KBM-7 (cell line): Measurements from ENCODE around the gene CSTF2T.
"Not testable (repeated sequence)": the region's sequence is repeated elsewhere in the genome, so short reads cannot be mapped to it uniquely, and the experiment has no call there.

Experiments
- DNase-seq: peaks from one replicate; pipeline ENCODE4 v3.0.0-alpha.2; 2015
- in situ Hi-C: fragments of 300-500 bp; cut with MboI; formaldehyde crosslinking; loops from 2 replicates; pipeline ENCODE4 v1.14.3; 2020; ENCODE audit warnings: low sequenced_read_pairs, low pct_unique_long_range_greater_than_20kb, mixed read lengths

Gene CSTF2T

DNA sequence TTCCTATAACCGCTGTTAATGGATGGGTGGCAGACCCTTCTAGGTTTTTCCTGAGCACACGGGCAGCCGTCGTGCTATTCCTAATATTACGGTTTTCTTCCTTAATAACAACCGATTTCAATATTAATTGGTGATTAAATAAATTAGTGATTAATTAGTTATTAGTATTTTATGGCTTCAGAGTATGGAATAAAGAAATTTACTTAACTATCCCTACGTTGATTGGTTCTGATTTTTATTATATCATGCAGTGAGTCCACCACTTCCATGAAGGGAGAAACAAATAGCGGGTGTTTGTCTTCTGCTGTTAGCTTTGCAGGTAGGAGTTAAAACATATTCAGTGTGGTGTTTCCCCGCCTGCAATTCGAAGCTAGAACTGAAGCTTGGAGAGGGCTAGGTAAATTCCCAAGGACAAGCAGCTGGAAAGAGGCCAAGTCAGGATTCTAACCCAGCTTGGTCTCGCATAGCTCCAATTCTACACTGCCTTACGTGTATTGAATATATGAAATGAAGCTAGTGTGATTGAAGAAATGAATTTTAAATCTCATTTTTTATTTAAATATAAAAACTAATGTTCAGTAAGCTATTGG is 928 bp upstream of the CSTF2T start:
- DNase-seq = no peak
- in situ Hi-C loops = no loop called here

DNA sequence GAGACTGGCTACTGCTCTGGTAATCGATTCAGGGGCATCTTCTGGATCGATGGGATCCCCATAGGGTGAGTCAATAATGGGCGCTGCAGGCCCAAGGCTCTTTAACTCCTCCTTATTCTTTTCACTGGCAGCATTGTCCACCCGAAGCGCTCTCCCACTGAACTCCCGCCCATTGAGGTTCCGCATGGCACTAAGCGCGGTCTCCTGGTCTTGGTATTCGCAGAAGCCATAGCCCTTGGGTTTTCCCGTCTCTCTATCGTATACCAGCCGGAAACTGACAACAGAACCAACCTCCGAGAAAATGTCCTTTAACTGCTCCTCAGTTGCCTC is 285 bp downstream of the CSTF2T start:
- DNase-seq = no peak

DNA sequence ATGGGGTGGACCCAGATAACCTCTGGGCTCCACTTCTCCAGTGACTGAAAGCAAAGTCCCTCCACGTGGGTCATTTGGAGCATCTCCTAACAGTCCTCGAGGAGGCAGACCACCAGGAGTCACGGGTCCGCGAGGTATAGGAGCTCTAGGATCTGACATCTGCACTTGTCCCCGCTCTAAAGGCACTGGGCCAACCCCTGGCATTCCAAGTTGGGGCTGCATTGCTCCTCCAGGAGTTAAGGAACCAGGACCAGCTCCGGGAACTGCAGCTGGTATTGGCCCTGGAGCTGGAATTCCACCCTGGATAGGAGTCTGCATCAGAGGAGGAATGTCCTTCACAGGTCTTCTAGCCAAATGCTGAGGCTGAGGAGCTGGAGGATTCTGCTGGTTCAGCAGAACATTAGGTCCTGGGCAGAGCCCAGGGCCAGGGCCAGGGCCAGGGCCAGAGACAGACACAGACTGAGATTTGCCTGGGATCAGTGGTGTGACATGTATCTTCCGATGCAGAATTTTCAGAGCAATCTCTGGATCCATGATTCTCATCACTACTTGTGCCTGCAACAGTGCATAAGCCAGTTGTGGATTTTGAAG is 827 bp downstream of the CSTF2T start:
- in situ Hi-C loops = no loop called here
- DNase-seq = no peak

More for the DNA sequence above, 285 bp downstream of the CSTF2T start:
- in situ Hi-C loops = no loop called here

DNA sequence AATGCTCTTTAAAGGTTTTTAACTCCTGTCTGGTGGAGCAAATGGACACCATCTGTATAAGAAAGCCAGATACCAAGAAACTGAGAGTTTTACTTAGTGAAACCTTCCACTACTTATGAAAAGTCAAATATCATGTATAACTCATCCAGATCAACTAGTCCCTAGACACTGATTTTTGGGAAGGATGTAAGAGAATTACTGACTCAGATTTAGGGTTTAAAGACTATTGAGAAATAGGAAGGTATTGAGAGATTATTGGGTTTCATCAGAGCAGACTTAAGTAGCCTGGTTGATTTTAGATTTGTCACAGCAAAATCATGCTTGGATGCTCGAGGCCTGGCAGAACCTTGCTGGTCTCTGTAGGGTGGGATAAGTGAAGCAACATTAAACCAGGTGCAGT is 3.1 kb downstream of the CSTF2T start:
- in situ Hi-C loops = no loop called here
- DNase-seq = no peak

DNA sequence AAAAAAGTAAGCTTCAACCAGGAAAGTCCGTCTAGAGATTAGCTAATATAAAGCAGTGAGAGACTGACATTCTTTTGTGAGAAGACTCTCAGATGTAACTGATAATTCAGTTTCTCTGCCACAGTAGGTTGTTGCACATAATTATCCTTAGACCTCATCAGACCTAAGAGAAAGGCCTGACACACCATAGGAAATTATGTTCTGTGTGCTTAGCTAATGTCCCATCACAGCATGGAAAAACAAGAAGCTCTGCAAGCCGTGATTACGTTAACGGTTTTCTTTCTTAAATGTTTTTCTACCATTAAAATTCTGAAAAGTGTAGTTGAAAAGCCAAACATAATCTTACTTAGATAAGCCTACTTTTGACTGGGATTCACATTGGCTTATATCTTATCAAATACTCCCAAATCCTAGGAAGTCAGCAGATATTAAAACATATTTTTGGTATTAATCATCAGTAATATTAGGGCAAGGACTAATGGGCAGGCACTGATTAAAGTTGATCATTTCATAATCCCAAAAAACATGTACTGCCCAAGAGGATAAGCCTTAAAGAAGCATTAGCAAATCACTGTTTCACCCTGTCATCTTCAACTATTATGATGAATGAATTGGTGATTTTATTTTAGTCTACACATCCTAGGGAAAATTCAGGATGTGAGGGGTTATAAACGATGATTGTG is 5.2 kb downstream of the CSTF2T start:
- in situ Hi-C loops = no loop called here
- no peak for DNase-seq

DNA sequence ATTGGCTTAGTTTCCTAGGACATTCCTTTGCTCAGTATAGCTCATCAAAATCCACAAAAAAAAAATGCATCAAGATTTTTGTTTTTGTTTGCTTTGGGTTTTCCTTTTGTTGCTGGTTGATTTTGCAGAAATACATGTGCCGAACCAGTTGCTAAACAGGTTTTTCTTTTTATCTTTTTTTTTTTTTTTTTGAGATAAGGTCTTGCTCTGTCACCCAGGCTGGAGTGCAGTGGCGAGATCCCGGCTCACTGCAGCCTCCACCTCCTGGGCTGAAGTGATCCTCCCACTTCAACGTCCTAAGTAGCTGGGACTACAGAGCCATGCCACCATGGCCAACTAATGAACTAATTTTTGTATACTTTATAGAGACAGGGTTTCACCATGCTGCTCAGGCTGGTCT is 8.3 kb downstream of the CSTF2T start:
- no peak for DNase-seq
- in situ Hi-C loops = no loop called here

DNA sequence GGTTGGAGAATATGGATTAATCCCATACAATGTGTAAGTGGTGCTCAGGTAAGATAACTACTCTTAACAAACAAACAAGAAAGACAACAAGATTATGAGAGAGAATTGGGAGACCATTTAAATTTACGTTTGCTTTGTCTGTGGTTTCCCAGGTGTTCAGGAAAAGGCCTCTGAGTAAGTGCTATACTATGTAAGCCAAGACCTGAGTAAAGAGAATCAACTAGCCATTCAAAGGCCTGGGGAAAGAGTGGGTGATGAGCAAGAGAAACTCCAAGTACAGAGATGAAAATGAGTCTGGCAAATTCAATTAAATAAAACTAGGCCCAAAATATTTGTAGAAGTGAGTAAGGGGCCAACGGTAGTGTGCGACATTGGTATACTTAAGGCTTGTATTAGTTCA is 9.9 kb downstream of the CSTF2T start:
- no peak for DNase-seq
- in situ Hi-C loops = no loop called here

DNA sequence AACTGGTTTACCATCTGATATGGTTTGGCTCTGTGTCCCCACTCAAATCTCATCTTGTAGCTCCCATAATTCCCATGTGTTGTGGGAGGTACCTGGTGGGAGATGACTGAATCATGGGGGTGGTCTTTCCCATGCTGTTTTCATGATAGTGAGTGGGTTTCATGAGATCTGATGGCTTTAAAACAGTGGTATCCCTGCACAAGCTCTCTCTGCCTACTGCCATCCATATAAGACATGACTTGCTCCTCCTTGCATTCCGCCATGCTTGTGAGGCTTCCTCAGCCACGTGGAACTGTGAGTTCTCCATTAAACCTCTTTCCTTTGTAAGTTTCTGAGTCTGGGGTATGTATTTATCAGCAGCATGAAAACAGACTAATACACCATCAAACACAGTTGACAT is 10.6 kb downstream of the CSTF2T start:
- in situ Hi-C loops, DNase-seq: not testable (repeated sequence)

DNA sequence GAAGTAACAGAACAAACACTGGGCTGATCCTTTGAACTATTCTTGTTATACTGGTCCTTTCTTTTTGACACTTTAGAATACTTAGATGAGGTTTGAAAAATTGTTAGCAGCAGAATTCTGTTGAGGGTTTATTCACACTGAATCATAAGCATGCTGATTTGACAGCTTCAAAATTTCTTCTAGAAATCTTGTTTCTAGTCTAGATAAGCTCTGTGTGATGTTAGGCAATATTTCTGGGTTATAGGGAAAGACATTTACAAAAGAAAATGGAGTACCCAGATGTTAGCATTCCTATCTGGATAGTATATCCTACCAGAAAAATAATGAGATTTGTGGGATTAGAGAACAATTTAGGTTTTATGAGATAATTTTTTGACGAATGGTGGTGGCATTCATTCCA is 12.1 kb downstream of the CSTF2T start:
- in situ Hi-C loops = no loop called here
- no peak for DNase-seq

DNA sequence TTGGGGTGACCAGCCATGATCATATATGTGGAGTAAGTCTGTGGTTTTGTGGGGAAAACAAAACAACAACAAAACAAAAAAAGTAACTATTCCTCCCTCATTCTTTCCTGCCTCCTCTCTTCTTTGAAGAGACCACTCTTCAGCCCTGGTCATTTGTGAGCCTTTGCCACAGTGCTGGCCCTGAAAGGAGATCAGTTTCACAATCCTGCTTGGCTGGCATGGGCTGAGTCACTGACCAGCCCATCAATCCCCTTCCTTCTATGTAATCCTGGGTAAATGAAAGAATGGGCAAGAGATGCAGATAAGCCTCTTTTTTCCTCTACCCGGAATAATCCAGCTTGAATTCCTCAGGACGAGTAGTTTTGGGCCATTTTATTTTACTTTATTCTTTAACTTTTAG is 13.6 kb downstream of the CSTF2T start:
- in situ Hi-C loops = no loop called here
- no peak for DNase-seq

DNA sequence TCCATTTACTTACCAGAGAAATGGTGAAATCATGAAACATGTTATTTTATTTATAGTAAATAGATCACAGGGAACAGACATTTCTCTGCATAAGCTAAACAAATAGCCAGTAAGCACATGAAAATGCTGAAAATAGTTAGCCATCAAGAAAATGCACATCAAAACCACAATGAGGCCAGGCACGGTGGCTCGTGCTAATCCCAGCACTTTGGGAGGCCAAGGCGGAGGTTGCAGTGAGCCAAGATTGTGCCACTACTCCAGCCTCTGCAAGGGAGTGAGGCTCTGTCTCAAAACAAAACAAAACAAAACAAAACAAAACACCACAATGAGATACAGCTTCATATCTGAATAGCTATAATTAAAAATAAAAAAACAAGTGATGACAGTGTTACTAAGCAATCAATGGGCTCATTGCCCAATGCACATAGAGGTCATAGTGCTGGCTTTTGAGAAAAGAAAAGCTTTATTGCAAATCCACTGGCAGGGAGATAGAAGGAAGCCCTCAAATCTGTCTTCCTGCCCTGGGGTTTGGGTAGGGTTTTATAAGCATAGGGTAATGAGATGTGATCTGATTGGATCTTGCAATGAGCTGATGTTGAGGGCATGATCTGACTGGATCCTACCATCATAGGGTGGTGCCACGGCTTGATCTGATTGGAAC is 16.2 kb downstream of the CSTF2T start:
- in situ Hi-C loops = no loop called here

DNA sequence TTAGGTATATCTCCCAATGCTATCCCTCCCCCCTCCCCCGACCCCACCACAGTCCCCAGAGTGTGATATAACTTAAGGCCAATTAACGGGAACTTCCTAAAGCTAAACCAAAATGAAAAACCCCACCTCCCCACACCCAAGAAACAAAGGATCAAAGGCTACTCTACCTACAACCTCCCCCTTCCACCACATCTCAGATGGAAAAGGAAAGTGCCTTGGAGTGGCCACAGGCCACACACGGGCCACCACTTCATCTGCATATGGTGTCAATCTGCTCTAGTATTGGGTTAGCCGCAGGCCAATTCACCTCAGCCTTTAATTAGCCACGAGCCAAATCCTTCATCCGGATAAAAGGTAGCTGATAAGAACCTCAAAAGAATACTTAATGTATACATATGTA is 19.6 kb downstream of the CSTF2T start:
- in situ Hi-C loops = no loop called here
- DNase-seq = no peak

More for the DNA sequence above, 16.2 kb downstream of the CSTF2T start:
- no peak for DNase-seq

DNA sequence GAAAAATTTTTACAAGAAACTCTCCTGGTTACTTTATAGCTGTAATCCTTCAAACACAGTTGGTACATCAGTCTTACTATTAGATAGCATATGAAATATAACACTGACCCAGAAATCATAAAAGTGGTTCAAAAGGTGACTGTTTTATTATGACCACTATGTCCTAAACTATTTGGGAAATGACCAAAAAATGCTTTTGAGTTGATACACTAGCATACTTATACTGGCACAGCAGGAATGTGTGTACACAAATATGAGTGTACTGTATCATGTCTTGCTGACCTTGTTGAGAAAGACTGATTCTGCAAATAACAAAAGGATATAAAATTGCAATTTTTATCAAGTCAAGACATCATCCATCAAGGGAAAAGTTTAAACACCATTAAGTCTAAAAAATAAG is 24.3 kb downstream of the CSTF2T start:
- in situ Hi-C loops = no loop called here
- DNase-seq = no peak

DNA sequence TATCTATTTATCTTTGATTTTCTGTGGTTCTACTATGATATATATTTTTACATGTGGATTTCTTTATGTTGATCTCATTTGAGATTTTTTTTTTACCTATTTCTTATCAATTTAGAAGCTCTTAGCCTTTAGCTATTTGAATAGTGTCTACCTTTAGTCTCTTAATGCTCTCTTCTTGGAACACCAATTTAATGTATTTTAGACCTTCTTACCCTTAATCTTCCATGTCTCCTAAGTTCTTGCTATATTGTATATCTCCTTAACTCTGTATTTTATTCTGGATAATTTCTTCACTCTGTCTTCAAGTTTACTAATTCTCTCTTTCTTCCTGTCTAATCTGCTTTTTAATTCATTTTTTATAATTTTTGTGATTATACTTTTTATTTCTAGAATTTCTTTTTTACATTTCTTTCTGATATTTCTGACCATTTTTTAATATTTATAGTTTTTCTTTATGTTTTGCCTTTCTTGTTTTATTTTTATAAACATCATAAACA is 27.3 kb downstream of the CSTF2T start:
- in situ Hi-C loops = no loop called here

DNA sequence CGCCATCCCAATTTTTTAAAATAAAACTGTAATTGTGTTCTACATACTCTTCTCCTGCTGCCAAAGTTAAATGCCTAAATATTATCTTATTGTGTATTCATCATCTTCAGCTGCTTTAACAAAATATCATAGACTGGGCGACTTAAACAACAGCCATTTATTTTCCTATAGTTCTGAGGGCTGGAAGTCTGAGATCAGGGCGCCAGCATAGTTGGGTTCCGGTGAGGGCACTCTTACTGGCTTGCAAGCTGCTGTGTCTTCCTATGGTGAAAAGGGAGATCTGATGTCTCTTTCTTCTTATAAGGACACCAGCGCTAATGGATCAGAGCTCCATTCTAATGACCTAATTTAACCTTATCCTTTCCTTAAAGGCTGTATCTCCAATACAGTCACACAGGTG is 30.4 kb downstream of the CSTF2T start:
- DNase-seq = no peak
- in situ Hi-C loops = no loop called here

More for the DNA sequence above, 27.3 kb downstream of the CSTF2T start:
- no peak for DNase-seq

DNA sequence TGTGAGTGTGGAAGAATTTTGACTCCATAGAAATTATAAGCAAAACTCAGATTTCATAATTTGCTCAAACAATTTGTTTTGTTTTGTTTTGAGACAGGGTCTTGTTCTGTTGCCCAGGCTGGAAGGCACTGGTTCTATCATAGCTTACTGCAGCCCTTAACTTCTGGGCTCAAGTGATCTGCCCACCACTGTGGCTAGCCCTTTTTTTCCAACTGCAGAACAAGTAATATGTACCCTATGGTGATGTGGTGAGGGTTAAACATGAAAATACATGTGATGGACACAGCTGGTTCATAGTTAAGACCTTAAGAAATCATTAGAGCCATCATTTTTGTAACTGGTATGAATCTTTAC is 31.1 kb downstream of the CSTF2T start:
- in situ Hi-C loops = no loop called here
- no peak for DNase-seq

DNA sequence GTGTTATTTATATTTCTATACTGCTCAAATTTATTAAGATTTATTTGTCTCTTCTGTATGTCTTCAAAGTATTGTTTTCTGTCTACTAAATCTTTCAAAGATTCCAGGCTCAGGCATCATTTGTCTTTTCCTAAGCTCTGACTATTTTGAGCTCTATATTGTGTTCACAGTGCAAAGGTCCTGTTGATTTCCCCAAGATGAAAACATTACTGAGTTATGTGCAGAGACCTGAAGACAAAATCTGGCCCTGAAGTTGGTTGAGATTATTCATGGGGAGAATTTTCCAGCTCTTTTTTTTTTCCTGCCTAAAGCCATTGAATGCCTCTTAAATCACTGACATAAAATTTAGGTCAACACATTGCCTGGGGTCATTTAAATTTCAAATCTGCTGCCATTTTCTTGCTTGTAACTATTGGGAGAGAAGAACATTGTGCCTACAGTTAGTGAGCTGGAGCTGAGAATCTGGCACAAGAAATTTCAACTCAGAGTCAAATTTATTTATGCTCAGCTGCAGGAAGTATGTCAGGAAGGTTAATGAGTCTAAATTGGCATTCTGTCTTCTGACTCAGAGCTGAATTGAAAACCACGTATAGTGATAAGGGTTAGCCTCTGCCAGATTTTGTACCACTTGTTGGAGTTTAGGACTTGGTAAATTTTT is 31.6 kb downstream of the CSTF2T start:
- no peak for DNase-seq
- in situ Hi-C loops = no loop called here

DNA sequence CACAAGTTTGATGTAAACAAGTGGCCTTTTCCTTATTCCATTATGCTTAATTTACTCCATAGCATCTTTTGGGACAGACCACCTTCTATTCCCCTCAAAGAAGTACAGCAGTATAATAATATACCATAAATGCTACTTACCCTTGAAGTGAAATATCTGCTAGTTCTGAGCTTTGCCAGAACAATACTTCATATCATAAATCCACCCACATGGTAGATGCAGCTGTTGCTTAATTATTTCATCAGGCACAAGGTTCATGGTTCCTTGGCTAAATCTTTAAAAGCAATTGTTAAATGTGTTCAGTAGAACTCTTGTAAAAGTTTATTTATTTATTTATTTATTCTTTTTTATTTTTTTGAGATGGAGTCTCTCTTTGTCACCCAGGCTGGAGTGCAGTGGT is 32.9 kb downstream of the CSTF2T start:
- DNase-seq = no peak
- in situ Hi-C loops = no loop called here

DNA sequence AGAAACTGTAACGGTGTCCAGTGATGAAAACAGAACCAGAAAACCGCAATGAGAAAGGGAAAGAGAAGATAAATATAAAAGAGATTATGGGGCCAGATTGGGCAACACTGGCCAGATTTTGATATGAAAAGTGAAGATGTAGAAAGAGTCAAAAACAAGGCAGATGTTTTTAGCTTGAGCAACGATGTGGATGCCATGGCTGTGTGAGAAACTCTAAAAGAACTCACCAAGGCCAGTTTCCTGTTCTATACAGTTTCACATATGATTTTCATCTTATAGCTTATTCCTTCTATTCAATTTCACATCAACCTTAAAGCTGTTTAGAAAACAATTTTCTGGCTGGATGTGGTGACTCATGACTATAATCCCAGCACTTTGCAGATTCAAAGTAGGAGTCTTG is 36.3 kb downstream of the CSTF2T start:
- no peak for DNase-seq
- in situ Hi-C loops = no loop called here

DNA sequence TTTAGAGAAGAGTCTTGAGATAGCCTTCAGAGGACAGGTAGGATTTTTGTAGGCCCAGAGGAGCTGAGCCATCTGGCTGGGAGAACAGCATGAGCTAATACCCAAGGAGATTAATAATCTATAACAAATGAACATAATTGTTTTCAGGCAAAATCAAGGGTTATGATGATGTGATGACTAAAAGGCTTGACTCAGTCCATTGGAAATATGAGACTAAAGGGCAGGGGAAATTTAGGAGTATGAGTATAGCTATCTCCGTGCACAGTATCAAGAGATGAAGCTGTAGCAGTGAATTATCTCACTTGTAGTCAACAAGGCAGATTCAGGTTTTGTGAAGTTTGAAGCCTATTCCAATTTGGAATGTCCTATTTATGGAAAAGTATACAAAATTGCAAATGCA is 40.1 kb downstream of the CSTF2T start:
- in situ Hi-C loops = no loop called here
- DNase-seq = no peak
